NK-92 (cell line): ENCODE results near the gene CDIPT.

Source experiments
- DNase-seq: peaks from one replicate; lab custom pipeline; 2025; ENCODE audit not compliant: unreplicated experiment; lab: John Stamatoyannopoulos, UW

The CDIPT gene

DNA sequence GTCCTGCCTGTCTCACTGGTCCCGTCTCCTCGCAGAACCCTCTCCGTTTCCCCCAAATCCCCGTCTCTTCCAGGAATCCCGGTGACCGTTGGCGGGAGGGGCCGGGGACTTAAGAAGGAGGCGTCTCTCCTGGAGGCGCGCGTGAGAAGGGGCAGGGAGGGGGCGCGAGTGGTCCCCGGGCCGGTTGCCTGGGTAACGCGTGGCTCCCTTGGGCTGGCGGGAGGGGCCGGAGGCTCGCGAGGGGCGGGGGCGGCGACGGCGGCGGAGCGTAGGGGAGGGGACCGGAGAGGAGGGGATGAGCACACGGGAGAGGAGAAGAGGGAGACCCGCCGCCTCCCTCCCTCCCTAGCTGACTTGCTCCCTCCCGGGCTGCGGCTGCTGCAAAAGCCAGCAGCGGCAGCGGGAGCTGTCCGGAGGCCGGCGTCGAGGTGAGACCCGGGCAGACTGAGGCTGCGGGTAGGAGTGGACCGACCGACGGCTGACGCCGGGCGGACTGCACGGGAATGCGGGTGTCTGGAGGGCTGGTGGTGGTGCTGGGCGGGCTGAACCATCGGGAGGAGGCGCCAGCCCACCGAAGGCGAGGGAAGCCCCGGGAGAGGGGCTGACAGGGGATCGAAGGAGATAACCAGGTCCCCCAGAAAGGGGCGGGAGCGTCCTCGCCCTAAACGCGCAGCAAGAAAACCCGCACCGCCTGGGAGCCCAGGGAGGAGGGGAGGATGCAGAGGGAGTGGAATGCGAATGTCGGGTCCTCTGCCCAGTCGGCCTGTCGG, 50.9 kb downstream of the CDIPT start, which contains the start of gene PRRT2:
Gene PRRT2 (plus strand): TSS at position 298 of the 770 bp plus-strand sequence. CDS start 862 bp downstream, outside the sequence.
- no peak for DNase-seq

- DNase-seq = no peak
Observed at GRCh38 chr16:29811170-29811895, 51.7 kb downstream of the CDIPT start.

DNA sequence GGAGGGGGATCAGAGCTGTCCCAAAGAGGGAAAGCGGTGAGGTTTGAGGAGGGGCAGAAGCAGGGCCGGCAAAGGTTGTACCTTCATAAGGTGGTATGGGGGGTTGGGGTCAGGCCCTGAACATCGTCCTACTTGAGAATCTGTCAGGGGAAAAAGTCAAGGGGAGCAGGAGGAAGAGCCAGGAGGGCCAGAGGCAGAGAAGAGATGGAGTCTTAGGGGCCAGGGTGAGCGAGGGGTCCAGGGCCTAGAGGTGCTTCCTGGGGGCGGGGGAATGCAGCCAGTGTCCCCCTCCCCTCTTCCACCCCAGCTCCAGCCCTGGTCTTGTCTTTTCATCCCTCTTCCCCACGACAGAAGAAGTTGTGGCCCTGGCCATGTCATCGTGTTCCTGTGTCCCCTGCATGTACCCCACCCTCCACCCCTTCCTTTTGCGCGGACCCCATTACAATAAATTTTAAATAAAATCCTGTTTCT, 52.3 kb downstream of the CDIPT start:
- no peak for DNase-seq

DNA sequence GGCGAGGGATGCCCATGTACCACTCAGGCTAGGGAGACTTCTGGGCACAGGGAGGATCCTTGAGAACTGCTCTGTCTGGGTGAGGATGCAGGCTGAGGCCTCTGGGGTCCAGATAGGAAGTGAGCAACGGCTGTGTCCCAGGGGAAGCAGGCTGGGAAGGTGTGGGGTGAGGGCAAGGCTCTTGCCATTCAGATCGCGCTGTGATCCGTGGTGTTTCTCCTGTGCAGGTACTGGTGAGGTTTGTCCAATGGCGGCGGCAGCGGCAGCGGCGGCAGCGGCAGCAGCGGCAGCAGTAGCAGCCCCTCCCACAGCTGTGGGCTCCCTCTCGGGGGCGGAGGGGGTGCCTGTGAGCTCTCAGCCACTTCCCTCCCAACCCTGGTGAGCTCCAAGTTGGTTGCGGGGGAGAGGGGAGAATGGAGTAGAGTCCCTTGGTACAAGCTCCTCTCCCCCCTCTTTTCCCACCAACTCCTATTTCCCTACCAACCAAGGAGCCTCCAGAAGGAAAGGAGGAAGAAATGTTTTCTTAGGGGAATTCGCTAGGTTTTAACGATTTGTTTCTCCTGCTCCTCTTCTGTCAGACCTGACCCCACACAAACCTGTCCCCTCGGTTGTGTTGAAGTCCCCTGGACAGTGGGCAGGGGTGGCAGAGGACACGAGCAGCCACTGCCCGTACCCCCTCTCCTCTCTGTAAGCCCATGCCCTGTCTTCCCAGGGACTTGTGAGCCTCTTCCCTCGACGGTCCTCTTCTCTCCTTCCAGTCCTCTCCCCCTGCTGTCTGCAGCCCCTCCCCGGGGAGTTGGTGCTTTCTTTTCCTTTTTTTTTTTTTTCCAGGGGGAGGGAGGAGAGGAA, 53.0 kb downstream of the CDIPT start:
- DNase-seq = no peak

DNA sequence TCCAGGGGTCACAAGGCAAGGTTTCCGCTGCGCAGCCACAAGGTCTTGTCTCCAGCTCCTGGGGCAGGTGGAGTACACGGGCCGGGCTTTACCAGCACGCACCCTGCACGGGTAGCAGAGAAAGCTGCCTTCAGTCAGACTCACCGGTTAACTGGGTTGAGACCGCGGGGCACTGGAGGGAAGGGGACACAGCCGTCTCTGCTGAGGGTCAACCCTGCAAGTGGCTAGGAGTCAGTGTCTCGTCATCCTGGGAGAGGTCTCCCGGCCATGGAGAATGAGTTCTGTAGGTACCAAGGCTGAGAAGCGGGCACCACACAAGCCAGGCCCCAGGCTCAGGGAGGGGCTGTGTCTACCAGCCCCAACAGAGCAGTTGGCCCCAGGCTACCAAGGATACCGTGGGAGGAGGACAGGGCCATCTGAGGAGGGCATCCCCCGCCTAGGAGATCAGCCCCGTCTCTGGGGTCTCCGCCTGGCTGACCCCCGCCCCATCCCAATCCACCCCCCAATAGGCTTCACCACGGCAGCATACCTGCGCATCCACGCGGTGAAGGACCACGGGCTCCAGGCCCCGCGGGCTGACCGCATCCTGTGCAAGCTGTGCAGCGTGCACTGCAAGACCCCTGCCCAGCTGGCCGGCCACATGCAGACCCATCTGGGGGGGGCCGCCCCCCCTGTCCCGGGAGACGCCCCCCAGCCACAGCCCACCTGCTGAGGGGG, 53.8 kb downstream of the CDIPT start:
- no peak for DNase-seq
